HG03565 (cell line): ENCODE measurements around the gene NR1H3.
"Not testable (repeated sequence)": the region's sequence is repeated elsewhere in the genome, so short reads cannot be mapped to it uniquely, and the experiment has no call there.

Experiments used
- ATAC-seq: cut with Tn5 transposase; IDR thresholded peaks from one replicate; pipeline ENCODE4 v1.9.1; 2021; ENCODE audit warnings: mild to moderate bottlenecking, moderate library complexity; ENCODE audit not compliant: unreplicated experiment

The NR1H3 gene

DNA sequence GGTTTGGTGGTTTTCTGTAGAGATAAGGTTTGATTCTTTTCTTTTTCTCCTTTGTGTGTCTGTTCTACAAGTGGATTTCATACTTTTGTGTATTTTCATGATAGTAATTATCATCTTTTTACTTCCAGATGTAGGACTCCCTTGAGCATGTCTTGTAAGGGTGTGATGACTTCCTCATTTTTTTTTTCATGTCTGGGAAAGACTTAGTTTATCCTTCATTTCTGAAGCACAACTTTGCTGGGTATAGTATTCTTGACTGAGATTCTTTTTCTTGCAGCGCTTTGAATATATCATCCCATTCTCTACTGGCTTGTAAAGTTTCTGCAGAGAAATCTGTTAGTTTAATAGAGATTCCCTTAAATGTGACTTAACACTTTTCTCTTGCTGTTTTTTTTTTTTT lies 45.1 kb downstream of the NR1H3 start:
- ATAC-seq, result no peak

DNA sequence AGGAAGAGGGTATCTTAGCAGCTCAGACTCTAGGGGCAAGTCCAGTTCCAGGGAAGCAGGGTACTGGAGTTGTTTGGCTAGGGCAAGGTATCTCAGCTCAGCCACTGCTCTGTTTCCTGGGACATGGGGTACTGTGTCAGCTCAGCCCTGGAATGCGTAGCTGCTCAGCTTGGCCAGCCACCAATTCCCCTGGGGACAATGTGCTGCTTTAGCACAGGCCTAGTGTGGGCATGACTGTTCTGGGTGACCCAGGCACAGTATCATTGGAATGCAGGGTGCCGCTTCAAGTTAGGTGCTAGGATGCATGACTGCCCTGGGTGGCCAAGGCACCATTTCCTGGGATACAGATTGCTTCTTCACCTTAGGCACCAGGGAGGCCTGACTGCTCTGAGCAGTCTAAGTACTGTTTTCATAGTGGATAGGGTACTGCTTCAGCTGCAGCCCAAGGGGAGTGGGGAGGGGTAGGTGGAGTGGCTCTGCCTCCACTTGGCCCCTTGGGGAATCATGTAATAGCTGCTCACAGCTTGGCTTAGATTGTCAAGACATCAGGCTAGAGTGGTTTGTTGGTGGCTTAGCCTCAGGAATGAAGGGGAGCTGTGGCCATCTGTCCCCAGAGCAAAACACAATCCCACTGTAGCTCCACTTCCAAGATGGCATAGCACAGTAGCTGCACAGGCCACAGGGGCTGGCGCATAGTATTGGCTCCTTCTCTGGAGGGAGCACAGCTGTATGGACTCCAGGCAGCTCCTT lies 48.1 kb downstream of the NR1H3 start:
- no peak for ATAC-seq

DNA sequence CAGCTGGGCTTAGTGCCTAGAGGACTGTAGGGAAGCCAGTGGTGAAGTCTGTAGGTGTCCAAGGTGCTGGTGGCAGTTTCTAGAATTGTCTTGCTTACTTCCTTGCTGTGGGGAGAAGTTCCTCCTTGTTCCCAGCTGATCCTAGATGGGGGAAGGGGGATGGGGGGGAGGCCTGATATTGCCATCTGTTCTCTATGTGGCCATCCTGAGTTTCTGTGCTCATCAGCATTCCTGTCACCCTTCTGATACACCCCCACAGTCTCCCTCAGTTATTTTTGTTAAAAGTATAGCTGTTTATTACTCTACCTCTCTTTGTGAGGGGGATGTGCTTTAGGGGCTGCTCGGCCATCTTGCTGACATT lies 48.7 kb downstream of the NR1H3 start:
- no peak for ATAC-seq

DNA sequence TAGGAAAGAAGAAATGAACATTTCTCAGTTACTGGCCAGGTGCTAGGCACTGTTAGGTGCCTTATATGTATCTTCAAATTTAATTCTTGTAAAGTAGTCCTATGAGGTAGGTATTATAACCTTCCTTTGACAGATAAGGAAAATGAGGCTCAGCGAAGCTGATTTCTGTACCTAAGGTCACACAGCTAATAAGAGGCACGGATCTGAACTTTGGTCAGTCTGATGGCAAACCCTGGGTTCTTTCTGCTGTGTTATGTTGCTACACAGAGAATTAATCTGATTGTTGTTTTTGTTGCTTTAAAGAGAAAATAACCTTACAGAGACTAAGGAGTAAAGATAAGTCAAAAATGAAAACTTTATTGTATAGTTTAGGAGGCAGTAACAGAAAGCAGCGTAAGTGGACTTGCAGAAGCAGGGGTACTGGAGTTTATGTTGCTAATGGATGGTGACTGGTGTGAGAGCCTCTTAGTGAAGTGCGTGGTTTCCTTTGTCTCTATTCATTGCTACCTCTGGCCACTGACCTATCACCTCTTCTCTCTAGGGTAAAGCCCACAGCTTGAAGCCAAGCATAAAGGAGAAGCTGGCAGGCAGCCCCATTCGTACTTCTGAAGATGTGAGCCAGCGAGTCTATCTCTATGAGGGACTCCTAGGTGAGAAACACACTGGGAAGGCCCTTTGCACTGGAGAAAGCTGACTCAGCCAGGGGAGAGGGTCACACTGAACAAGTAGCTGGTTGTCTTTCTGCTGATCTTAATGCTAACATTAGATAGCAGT lies 50.4 kb downstream of the NR1H3 start:
- no peak for ATAC-seq

DNA sequence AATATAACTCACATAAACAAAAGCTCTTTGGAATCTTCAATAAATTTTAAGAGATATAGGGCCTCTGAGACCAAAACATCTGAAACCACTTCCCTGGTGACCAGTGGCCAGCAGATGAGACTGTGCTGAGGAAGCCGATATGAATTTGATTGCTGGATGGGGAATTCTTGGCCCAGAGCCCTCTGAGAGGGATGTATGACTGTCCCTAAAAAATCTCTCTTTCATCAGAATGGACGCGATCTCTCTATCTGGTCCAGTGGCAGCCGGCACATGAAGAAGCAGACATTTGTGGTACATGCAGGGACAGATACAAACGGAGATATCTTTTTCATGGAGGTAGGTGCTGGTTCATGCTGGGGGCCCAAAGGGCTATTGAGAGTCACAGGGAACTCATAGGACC lies 57.2 kb downstream of the NR1H3 start:
- ATAC-seq, result no peak

DNA sequence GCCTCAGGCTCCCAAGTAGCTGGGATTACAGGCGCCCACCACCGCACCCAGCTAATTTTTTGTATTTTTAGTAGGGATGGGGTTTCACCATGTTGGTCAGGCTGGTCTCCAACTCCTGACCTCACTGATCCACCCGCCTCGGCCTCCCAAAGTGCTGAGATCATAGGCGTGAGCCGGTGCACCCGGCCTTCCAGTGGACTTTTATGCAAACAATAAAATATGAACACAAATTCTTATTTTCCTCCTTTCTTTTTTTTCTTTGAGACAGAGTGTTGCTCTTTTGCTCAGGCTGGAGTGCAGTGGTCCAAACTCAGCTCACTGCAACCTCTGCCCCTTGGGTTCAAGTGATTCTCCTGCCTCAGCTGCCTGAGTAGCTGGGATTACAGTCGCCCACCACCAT lies 58.7 kb downstream of the NR1H3 start:
- not testable (repeated sequence) for ATAC-seq

DNA sequence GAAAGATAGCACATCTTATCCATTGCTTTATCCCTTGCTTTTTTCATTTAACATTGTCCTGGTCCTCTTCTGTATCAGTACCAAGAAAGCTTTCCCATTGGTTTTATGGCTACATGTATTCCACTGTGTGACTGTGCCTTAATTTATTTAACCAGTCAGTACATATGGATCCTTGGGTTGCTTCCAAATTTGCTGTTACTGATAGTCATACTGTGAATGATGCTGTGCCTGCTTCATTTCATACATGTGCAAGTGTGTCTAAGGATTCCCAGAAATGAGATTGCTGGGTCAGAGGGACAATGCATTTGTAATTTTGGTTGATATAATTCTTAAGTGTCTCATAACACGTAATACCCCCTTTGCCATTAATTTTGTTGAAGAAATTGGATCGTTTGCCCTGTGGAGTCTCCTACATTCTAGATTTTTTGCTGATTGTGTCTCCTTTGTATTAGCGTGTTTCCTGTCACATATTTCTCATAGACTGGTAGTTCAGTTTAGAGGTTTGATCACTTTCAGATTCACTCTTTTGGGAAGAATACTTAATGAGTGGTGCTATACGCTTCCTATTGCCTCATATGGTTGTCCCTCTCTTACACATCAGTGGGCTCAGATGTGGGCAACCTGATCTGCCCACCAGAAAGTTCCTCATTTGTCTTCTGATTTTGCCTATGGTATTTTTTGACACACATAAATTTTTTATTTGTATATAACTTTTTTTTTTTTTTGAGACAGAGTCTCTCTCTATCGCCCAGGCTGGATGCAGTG lies 59.5 kb downstream of the NR1H3 start:
- no peak for ATAC-seq

DNA sequence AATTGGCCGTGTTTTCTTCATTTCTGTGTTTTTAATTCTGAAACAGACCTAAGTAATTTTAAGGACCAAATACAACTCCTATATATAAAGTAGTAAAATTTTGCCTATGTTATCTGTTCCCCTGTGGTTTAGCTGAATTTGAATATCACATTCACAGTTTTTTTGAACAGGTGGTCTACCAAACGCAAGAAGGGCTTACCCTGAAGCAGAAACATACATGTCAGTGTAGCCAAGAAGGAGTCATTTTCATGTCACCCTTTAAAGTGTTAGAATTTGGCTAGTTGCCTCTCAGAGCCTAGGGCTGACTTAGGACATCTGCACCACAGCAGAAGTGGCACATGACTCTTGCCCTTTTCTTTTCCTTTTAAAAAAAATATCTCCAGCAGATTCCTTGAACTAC lies 60.4 kb downstream of the NR1H3 start:
- no peak for ATAC-seq
